ENCODE results near the gene OR2A42. TPM values are rescaled to one million over a fixed set of nuclear protein-coding genes. Genes with fewer than 3 reads are reported as not detected.
"Not testable (repeated sequence)": the region's sequence is repeated elsewhere in the genome, so short reads cannot be mapped to it uniquely, and the experiment has no call there.

OR2A42 gene
- total RNA-seq, 1 experiment from 2014 or later: not detected

- CTCF ChIA-PET; H3K9me3 Mint-ChIP-seq (ENCODE audit: unreplicated experiment); BruUV-seq (replicated peaks); H3K27me3 Mint-ChIP-seq (ENCODE audit: insufficient read depth, unreplicated experiment); H3K36me3 Mint-ChIP-seq (ENCODE audit: insufficient read depth, unreplicated experiment); H3K27ac Mint-ChIP-seq (ENCODE audit: low read depth, unreplicated experiment); intact Hi-C loops (cut with micrococcal nuclease); H3K4me1 Mint-ChIP-seq (ENCODE audit: insufficient read depth, unreplicated experiment); H3K4me3 Mint-ChIP-seq (ENCODE audit: unreplicated experiment); POLR2A ChIA-PET; DNase-seq (ENCODE audit: unreplicated experiment): not testable (repeated sequence)
These were observed 34.1 kb downstream of the OR2A42 start for GRCh38 chr7:144205306-144205705.

- H3K4me3 Mint-ChIP-seq (ENCODE audit: unreplicated experiment); BruUV-seq (replicated peaks); H3K27me3 Mint-ChIP-seq (ENCODE audit: insufficient read depth, unreplicated experiment); H3K36me3 Mint-ChIP-seq (ENCODE audit: insufficient read depth, unreplicated experiment); H3K9me3 Mint-ChIP-seq (ENCODE audit: unreplicated experiment); POLR2A ChIA-PET; CTCF ChIA-PET; H3K27ac Mint-ChIP-seq (ENCODE audit: low read depth, unreplicated experiment); DNase-seq (ENCODE audit: unreplicated experiment); H3K4me1 Mint-ChIP-seq (ENCODE audit: insufficient read depth, unreplicated experiment); intact Hi-C loops (cut with micrococcal nuclease): not testable (repeated sequence)
These were observed 36.3 kb downstream of the OR2A42 start for GRCh38 chr7:144203086-144203485.

DNA sequence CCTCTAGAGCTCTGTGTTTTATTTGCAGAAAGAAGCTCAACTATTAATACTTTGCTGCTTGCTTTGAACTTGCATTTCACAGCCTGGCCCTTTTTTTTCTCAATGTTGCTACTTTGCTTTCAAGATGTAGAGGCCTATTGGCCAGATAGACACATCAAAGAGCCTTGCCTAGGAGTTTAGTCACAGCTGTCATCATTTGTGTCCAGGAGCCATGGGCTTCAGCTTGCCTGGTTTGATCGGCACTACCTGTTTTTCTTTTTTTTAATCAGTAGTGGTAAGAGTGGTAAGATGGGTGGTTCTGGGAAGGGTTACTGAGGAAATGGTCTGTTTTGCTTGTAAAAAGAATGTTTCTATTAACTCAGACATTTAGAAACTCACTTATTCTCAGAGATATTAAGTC lies 37.4 kb downstream of the OR2A42 start:
- H3K4me1 Mint-ChIP-seq (ENCODE audit: insufficient read depth, unreplicated experiment); CTCF ChIA-PET; H3K27me3 Mint-ChIP-seq (ENCODE audit: insufficient read depth, unreplicated experiment); H3K36me3 Mint-ChIP-seq (ENCODE audit: insufficient read depth, unreplicated experiment); H3K4me3 Mint-ChIP-seq (ENCODE audit: unreplicated experiment); H3K9me3 Mint-ChIP-seq (ENCODE audit: unreplicated experiment); BruUV-seq (replicated peaks); intact Hi-C loops (cut with micrococcal nuclease); DNase-seq (ENCODE audit: unreplicated experiment); POLR2A ChIA-PET; H3K27ac Mint-ChIP-seq (ENCODE audit: low read depth, unreplicated experiment): not testable (repeated sequence)

GRCh38 chr7:144198934-144199333 lies 40.5 kb downstream of the OR2A42 start:
- H3K36me3 Mint-ChIP-seq (ENCODE audit: insufficient read depth, unreplicated experiment); H3K4me3 Mint-ChIP-seq (ENCODE audit: unreplicated experiment); H3K9me3 Mint-ChIP-seq (ENCODE audit: unreplicated experiment); CTCF ChIA-PET; POLR2A ChIA-PET; H3K27ac Mint-ChIP-seq (ENCODE audit: low read depth, unreplicated experiment); intact Hi-C loops (cut with micrococcal nuclease); BruUV-seq (replicated peaks); H3K4me1 Mint-ChIP-seq (ENCODE audit: insufficient read depth, unreplicated experiment); H3K27me3 Mint-ChIP-seq (ENCODE audit: insufficient read depth, unreplicated experiment); DNase-seq (ENCODE audit: unreplicated experiment): not testable (repeated sequence)

GRCh38 chr7:144195212-144195872 lies 44.1 kb downstream of the OR2A42 start, which contains the start of gene ARHGEF35:
Gene ARHGEF35, minus strand, starts transcription at chr7:144195833. Its CDS starts 7,450 bp downstream, at chr7:144188383.
- H3K4me3 Mint-ChIP-seq (ENCODE audit: unreplicated experiment); H3K27me3 Mint-ChIP-seq (ENCODE audit: insufficient read depth, unreplicated experiment); H3K36me3 Mint-ChIP-seq (ENCODE audit: insufficient read depth, unreplicated experiment); H3K9me3 Mint-ChIP-seq (ENCODE audit: unreplicated experiment); DNase-seq (ENCODE audit: unreplicated experiment); BruUV-seq (replicated peaks); POLR2A ChIA-PET; H3K27ac Mint-ChIP-seq (ENCODE audit: low read depth, unreplicated experiment); CTCF ChIA-PET; intact Hi-C loops (cut with micrococcal nuclease); H3K4me1 Mint-ChIP-seq (ENCODE audit: insufficient read depth, unreplicated experiment): not testable (repeated sequence)

DNA sequence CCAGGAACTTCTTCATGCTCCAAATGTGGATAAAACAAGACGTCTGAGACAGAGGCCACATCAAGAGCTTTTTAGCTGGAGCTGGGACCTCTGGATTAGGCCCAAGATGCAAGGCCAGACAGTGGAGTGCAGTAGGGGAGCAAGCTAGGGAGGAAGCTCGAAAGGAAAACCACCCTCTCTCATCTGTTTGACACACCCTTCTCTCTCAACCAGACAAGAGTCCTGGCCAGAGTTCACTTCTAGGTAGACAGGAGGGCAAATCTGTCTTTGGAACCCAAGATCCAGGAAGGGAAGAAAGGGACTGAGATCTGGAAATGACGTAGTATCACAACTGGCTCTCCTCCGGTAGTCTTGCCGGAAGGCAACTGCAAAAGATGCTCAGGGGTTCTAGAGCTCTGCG lies 45.0 kb downstream of the OR2A42 start:
- H3K27me3 Mint-ChIP-seq (ENCODE audit: insufficient read depth, unreplicated experiment); DNase-seq (ENCODE audit: unreplicated experiment); CTCF ChIA-PET; H3K36me3 Mint-ChIP-seq (ENCODE audit: insufficient read depth, unreplicated experiment); H3K4me3 Mint-ChIP-seq (ENCODE audit: unreplicated experiment); H3K4me1 Mint-ChIP-seq (ENCODE audit: insufficient read depth, unreplicated experiment); H3K27ac Mint-ChIP-seq (ENCODE audit: low read depth, unreplicated experiment); POLR2A ChIA-PET; intact Hi-C loops (cut with micrococcal nuclease); H3K9me3 Mint-ChIP-seq (ENCODE audit: unreplicated experiment): not testable (repeated sequence)
- TSS peak; percentile 59 for BruUV-seq (replicated peaks)

DNA sequence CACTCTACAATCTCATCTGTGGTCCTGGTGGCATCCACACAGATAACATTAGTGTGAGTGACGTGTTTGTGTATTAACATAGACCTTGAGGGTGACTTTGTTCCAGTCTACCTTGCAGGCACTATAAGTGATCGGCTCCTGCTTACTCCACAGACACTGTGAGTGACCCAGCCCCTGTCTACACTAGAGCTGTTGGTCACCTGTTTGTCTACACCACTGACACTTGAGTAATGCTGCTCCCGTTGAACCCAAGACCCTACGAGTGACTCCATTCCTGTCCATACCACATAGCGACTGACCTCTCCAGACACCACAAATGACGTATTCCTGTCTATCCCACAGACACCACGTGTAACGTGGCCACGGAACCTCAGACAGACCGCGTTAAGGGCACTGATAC lies 45.6 kb downstream of the OR2A42 start:
- H3K27me3 Mint-ChIP-seq (ENCODE audit: insufficient read depth, unreplicated experiment); POLR2A ChIA-PET; CTCF ChIA-PET; H3K36me3 Mint-ChIP-seq (ENCODE audit: insufficient read depth, unreplicated experiment); H3K9me3 Mint-ChIP-seq (ENCODE audit: unreplicated experiment); H3K4me3 Mint-ChIP-seq (ENCODE audit: unreplicated experiment); H3K27ac Mint-ChIP-seq (ENCODE audit: low read depth, unreplicated experiment); DNase-seq (ENCODE audit: unreplicated experiment); BruUV-seq (replicated peaks); intact Hi-C loops (cut with micrococcal nuclease); H3K4me1 Mint-ChIP-seq (ENCODE audit: insufficient read depth, unreplicated experiment): not testable (repeated sequence)

- H3K27me3 Mint-ChIP-seq (ENCODE audit: insufficient read depth, unreplicated experiment); intact Hi-C loops (cut with micrococcal nuclease); H3K4me3 Mint-ChIP-seq (ENCODE audit: unreplicated experiment); H3K9me3 Mint-ChIP-seq (ENCODE audit: unreplicated experiment); POLR2A ChIA-PET; H3K36me3 Mint-ChIP-seq (ENCODE audit: insufficient read depth, unreplicated experiment); DNase-seq (ENCODE audit: unreplicated experiment); CTCF ChIA-PET; BruUV-seq (replicated peaks); H3K27ac Mint-ChIP-seq (ENCODE audit: low read depth, unreplicated experiment); H3K4me1 Mint-ChIP-seq (ENCODE audit: insufficient read depth, unreplicated experiment): not testable (repeated sequence)
These were observed 50.7 kb downstream of the OR2A42 start for GRCh38 chr7:144188578-144189171.

DNA sequence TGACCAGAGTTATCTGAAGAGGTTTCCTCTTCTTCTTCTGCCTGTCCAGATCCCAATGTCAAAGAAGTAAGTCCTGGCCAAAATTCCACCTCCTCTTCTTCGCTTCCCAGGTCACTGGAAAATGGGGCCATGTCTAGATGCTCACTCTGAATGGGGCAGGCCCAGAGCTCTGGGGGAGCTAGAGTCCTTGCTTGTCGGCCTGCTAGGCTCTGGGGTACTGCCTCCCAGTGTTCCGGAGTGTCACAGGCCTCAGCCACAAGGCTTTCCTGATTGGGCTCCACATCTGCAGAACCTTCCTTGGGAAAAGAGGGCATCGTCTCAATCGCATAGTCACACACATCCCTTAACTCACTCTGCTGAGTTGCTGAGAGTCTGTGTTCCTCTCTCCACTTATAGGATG lies 51.6 kb downstream of the OR2A42 start:
- POLR2A ChIA-PET; H3K27me3 Mint-ChIP-seq (ENCODE audit: insufficient read depth, unreplicated experiment); H3K27ac Mint-ChIP-seq (ENCODE audit: low read depth, unreplicated experiment); H3K9me3 Mint-ChIP-seq (ENCODE audit: unreplicated experiment); H3K4me1 Mint-ChIP-seq (ENCODE audit: insufficient read depth, unreplicated experiment); BruUV-seq (replicated peaks); CTCF ChIA-PET; H3K4me3 Mint-ChIP-seq (ENCODE audit: unreplicated experiment); DNase-seq (ENCODE audit: unreplicated experiment); intact Hi-C loops (cut with micrococcal nuclease); H3K36me3 Mint-ChIP-seq (ENCODE audit: insufficient read depth, unreplicated experiment): not testable (repeated sequence)

DNA sequence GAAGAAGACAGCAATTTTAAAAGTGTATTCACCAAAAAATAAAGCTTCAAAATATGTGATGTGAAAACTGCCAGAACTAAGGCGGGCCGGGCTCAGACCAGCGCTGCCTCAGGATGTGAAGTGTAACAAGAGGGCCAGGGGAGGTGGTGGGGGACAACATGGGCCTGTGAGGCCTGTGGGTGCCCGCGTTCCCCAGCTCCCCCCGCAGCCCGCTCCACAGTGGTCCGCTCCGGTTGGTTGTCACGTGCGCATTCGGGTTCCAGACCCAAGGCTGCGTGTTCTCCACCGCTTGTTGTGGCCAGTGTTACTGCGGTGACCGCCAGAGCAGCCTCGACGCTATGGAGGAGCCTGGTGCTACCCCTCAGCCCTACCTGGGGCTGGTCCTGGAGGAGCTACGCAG lies 56.2 kb downstream of the OR2A42 start, which contains the start of gene CTAGE4:
Gene CTAGE4 (plus strand): TSS at position 301 of the 400 bp plus-strand sequence. CDS start 38 bp downstream, at position 339.
- DNase-seq (ENCODE audit: unreplicated experiment); POLR2A ChIA-PET; H3K27me3 Mint-ChIP-seq (ENCODE audit: insufficient read depth, unreplicated experiment); H3K4me3 Mint-ChIP-seq (ENCODE audit: unreplicated experiment); BruUV-seq (replicated peaks); H3K27ac Mint-ChIP-seq (ENCODE audit: low read depth, unreplicated experiment); H3K9me3 Mint-ChIP-seq (ENCODE audit: unreplicated experiment); CTCF ChIA-PET; intact Hi-C loops (cut with micrococcal nuclease); H3K4me1 Mint-ChIP-seq (ENCODE audit: insufficient read depth, unreplicated experiment); H3K36me3 Mint-ChIP-seq (ENCODE audit: insufficient read depth, unreplicated experiment): not testable (repeated sequence)
